Measurements from ENCODE around the gene WNT1. TPM values are rescaled to one million over a fixed set of nuclear protein-coding genes. Genes with fewer than 3 reads are reported as not detected.

WNT1 gene
- total and polyA plus RNA-seq, 12 donors = not detected

DNA sequence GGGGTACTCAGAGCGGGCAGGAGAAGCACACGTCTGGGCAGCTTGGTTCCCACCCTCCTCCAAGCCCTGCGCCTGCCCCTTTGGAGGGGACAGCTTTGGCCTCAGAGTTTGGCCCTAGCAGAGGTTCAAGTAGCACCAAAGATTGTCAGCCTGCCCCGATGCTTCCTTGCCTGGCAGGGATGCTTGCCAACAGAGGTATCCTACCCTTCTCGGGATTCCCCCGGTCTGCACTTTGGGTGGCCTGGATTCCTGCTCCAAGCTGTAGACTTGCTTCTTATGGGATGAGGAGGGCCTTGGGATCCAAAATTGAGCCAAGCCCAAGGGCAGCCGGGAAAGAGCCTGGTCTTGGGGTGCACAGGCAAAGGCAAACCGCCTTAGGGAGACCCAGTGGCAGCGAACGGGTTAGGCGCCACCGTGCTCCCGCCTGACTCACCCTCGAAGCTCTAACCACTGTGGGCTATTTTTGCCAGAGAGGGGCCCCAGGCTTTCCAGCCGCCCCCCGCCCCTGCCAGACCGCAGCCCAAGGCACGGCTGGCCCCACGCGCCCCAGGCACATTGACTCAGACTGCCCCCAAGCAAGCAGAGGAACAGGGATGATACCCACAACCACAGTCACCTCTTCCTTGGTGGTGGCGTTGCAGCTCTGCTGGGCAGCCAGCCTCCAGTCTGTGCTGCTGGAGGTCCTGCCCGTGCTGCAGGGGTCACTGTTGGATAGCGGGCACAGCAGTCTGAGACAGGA, 5.7 kb upstream of the WNT1 start:
- Histone ChIP-seq H3K36me3 (replicated peaks in 1 of 2) (no peaks in the 10 kb centered on the region), H3K4me3 (no peak overlapping the region), H3K27me3 (peaks cover 39% of the 10 kb centered on the region), H3K9me3 (replicated peaks in 1 of 3) (no peaks in the 10 kb centered on the region), H3K4me1 (replicated peaks in 1 of 2) (peaks cover 7 to 12% of the 10 kb centered on the region in 2 donors), H3K27ac (no peak overlapping the region)
- TF ChIP-seq CTCF (IDR thresholded peaks at IDR 0.05) = no peak
- no peak for TF ChIP-seq POLR2A (IDR thresholded peaks at IDR 0.05)
- no peak for DNase-seq
- intact Hi-C loops (cut with DNase I) = no loop called here
- WGBS, 4 donors = 13 to 32% (median 21%) methylated on average over 3 to 23 of the region's 23 CpGs

DNA sequence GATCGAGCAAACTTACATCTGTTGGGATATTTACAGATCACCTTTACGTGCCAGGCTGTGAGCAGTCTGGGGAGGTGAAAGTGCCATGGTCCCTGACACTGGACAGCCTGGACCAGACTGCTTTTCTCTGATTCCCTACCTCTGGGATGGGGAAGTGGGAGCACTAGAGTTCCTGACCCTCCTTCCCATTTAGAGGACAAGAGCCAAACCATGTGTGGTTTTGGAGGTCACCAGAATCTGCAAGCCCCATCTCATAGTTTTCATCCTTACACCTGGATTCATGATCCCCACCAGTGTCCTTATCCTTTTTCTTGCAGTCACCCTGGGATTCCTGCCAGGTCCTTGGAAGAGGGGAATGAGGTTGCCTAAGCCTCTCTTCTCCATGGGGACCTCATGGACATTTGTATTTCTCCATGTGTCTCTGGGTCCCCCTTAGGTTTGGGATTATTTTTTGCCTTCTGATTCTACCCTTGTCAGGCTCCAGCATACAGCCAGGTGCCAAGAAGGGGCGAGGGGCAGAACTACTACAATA, 5.1 kb upstream of the WNT1 start:
- whole genome bisulfite sequencing, 4 donors = 8 to 38% (median 30%) methylated on average over 1 to 3 of the region's 3 CpGs
- Histone ChIP-seq H3K4me1 (replicated peaks in 1 of 2) (peaks cover 7 to 13% of the 10 kb centered on the region in 2 donors), H3K36me3 (replicated peaks in 1 of 2) (no peaks in the 10 kb centered on the region), H3K27me3 (peaks cover 44% of the 10 kb centered on the region), H3K27ac (no peak overlapping the region), H3K9me3 (replicated peaks in 1 of 3) (no peaks in the 10 kb centered on the region), H3K4me3 (no peak overlapping the region)
- DNase-seq = no peak
- no peak for TF ChIP-seq CTCF (IDR thresholded peaks at IDR 0.05)
- no peak for TF ChIP-seq POLR2A (IDR thresholded peaks at IDR 0.05)
- intact Hi-C loops (cut with DNase I) = no loop called here

GRCh38 chr12:48973531-48973930, 4.6 kb upstream of the WNT1 start:
- H3K27me3 ChIP-seq = peaks cover 49% of the 10 kb centered on the region
- H3K4me3 ChIP-seq = no peak overlapping the region
- intact Hi-C loops (cut with DNase I) = no loop called here
- H3K4me1 ChIP-seq (replicated peaks in 1 of 2) = peaks cover 7 to 18% of the 10 kb centered on the region in 2 donors
- no peak for TF ChIP-seq POLR2A (IDR thresholded peaks at IDR 0.05)
- TF ChIP-seq CTCF (IDR thresholded peaks at IDR 0.05) = no peak
- WGBS, 4 donors = 9 to 16% (median 15%) methylated on average over 8 to 12 of the region's 12 CpGs
- no peaks in the 10 kb centered on the region for H3K36me3 ChIP-seq (replicated peaks in 1 of 2)
- peak in 2 of 7 donors; percentile 46 to 48 for DNase-seq
- H3K9me3 ChIP-seq (replicated peaks in 1 of 3) = no peaks in the 10 kb centered on the region
- no peak overlapping the region for H3K27ac ChIP-seq

- WGBS, 4 donors = 20 to 24% (median 22%) methylated on average over 10 to 19 of the region's 19 CpGs
- intact Hi-C loops (cut with DNase I) = no loop called here
- no peaks in the 10 kb centered on the region for H3K36me3 ChIP-seq (replicated peaks in 1 of 2)
- peaks cover 54% of the 10 kb centered on the region for H3K27me3 ChIP-seq
- peak in 5 of 7 donors; percentile 47 to 73 (median 61) for DNase-seq
- peaks cover 7 to 24% of the 10 kb centered on the region in 2 donors for H3K4me1 ChIP-seq (replicated peaks in 1 of 2)
- H3K4me3 ChIP-seq = no peak overlapping the region
- no peaks in the 10 kb centered on the region for H3K9me3 ChIP-seq (replicated peaks in 1 of 3)
- no peak overlapping the region for H3K27ac ChIP-seq
- TF ChIP-seq CTCF (IDR thresholded peaks at IDR 0.05) (peak; percentile 40 to 63 (median 52)), POLR2A (IDR thresholded peaks at IDR 0.05) (no peak)
Measured at GRCh38 chr12:48973941-48974673, 4.0 kb upstream of the WNT1 start.
